ENCODE measurements around the gene DCAF4. TPM values are rescaled to one million over a fixed set of nuclear protein-coding genes. Genes with fewer than 3 reads are reported as not detected.

The DCAF4 gene
- total RNA-seq, 1 experiment from 2014 or later: 19.6 TPM

DNA sequence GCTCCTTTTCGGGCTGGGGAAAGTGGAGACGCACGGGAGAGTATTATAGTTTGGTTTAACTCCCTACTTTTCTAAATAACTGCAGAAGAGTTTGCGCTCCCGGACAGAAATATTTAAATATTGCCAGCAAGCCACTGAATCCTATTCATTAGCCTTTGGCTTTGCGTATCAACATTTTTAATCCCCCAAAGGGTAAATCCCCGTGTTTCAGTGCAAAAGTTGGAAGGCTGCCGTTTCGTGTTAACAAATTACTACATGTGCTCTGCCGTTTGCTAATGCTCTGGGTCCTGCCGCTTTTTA is 32.0 kb upstream of the DCAF4 start (continued):
- TF ChIP-seq, protein P1, sequence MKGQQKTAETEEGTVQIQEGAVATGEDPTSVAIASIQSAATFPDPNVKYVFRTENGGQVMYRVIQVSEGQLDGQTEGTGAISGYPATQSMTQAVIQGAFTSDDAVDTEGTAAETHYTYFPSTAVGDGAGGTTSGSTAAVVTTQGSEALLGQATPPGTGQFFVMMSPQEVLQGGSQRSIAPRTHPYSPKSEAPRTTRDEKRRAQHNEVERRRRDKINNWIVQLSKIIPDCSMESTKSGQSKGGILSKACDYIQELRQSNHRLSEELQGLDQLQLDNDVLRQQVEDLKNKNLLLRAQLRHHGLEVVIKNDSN (CRISPR knock-in tag; IDR thresholded peaks at IDR 0.05): no peak
- TF ChIP-seq NFATC4 (CRISPR knock-in tag; IDR thresholded peaks at IDR 0.05) (no peak), FOXK1 (CRISPR knock-in tag; IDR thresholded peaks at IDR 0.05) (no peak), FOXP1 (CRISPR knock-in tag; IDR thresholded peaks at IDR 0.05; ENCODE audit: borderline replicate concordance) (no peak), TCF7 (CRISPR knock-in tag; IDR thresholded peaks at IDR 0.05; ENCODE audit: low read depth) (no peak)
- TF ChIP-seq, protein P2, sequence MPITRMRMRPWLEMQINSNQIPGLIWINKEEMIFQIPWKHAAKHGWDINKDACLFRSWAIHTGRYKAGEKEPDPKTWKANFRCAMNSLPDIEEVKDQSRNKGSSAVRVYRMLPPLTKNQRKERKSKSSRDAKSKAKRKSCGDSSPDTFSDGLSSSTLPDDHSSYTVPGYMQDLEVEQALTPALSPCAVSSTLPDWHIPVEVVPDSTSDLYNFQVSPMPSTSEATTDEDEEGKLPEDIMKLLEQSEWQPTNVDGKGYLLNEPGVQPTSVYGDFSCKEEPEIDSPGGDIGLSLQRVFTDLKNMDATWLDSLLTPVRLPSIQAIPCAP (CRISPR knock-in tag; IDR thresholded peaks at IDR 0.05): no peak
- TF ChIP-seq, protein P3, sequence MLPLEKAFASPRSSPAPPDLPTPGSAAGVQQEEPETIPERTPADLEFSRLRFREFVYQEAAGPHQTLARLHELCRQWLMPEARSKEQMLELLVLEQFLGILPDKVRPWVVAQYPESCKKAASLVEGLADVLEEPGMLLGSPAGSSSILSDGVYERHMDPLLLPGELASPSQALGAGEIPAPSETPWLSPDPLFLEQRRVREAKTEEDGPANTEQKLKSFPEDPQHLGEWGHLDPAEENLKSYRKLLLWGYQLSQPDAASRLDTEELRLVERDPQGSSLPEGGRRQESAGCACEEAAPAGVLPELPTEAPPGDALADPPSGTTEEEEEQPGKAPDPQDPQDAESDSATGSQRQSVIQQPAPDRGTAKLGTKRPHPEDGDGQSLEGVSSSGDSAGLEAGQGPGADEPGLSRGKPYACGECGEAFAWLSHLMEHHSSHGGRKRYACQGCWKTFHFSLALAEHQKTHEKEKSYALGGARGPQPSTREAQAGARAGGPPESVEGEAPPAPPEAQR (CRISPR knock-in tag; IDR thresholded peaks at IDR 0.05): no peak
- TF ChIP-seq, protein P4, sequence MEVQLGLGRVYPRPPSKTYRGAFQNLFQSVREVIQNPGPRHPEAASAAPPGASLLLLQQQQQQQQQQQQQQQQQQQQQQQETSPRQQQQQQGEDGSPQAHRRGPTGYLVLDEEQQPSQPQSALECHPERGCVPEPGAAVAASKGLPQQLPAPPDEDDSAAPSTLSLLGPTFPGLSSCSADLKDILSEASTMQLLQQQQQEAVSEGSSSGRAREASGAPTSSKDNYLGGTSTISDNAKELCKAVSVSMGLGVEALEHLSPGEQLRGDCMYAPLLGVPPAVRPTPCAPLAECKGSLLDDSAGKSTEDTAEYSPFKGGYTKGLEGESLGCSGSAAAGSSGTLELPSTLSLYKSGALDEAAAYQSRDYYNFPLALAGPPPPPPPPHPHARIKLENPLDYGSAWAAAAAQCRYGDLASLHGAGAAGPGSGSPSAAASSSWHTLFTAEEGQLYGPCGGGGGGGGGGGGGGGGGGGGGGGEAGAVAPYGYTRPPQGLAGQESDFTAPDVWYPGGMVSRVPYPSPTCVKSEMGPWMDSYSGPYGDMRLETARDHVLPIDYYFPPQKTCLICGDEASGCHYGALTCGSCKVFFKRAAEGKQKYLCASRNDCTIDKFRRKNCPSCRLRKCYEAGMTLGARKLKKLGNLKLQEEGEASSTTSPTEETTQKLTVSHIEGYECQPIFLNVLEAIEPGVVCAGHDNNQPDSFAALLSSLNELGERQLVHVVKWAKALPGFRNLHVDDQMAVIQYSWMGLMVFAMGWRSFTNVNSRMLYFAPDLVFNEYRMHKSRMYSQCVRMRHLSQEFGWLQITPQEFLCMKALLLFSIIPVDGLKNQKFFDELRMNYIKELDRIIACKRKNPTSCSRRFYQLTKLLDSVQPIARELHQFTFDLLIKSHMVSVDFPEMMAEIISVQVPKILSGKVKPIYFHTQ (CRISPR knock-in tag; IDR thresholded peaks at IDR 0.05): no peak

DNA sequence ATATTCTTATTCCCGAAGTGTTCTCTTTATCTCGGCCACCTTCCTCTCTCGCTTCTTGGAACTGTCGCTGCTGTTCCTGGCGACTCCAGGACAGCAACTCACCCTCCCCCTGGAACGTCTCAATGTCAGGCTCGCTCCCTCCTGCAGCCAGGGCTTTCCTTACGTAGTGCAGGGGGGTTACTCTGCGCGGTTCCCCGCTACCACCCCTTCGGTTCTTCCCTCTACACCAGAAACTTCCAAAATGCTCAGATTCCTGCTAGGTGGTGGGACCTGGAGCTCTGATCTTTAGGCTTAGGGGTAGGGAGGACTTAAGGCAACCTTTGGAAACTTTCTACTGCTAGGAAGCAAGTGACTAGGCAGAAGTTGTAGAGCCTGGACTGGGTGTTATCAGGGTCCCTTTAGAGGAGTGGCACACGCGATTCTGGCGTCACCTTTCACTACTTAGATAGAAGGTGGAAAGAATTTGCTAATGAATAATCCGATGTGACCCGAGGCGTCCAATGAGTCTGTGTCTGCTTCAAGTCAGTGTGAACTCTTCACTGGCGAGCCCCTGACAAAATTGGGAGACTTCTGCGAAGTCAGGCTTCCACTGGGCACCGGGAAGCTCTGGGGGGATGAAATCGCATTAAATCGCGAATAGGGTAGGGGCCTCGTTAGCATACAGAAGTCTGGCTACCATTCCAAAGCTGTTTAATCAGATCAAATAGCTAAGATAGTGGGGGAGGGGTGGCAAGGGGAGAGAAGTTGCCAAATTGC is 31.5 kb upstream of the DCAF4 start:
- H3K27ac Mint-ChIP-seq: no peak overlapping the region
- no peaks in the 10 kb centered on the region for H3K36me3 Mint-ChIP-seq
- TF ChIP-seq EMX1 (CRISPR knock-in tag; IDR thresholded peaks at IDR 0.05) (no peak), ZNF317 (CRISPR knock-in tag; IDR thresholded peaks at IDR 0.05; ENCODE audit: borderline replicate concordance, low read depth) (no peak)
- DNase-seq (ENCODE audit: low spot score) (peak; percentile 54), ATAC-seq (peak; percentile 61)
- H3K4me3 Mint-ChIP-seq: peak overlapping the region; percentile 92
- ChIA-PET CTCF (interaction anchor here (0.9 to 2.6 kb wide), 15 partner anchors 8 to 381 kb away, joined by 3 to 25 read pairs (median 4); no protein-coding TSS in a partner anchor), POLR2A (interaction anchor here (0.6 to 1.1 kb wide), 3 partner anchors 11 to 83 kb away, joined by 3 read pairs; no protein-coding TSS in a partner anchor)
- no peaks in the 10 kb centered on the region for H3K9me3 Mint-ChIP-seq
- H3K27me3 Mint-ChIP-seq (ENCODE audit: low read depth): peaks cover 76% of the 10 kb centered on the region
- H3K4me1 Mint-ChIP-seq: peaks cover 34% of the 10 kb centered on the region

DNA sequence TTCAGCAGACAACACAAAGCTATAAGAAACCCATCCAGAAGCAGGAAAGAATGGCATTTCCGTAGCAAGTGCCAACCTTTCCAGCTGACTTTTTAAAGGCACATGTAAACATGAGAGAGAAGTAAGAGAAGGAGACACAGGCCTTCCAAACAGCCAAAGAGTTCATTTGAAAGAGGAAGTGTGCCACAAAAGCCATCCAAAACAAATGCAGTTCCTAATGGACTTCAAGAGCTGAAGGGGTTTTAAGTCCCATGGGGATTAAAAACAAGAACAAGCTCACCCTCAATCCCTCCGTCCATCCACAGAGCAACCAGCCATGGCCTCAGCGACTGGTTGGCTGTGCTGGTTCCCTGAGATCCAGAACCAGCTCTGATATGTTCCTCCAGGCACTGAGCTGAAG is 27.8 kb upstream of the DCAF4 start:
- Mint-ChIP-seq H3K27me3 (ENCODE audit: low read depth) (peaks cover 47% of the 10 kb centered on the region), H3K27ac (no peak overlapping the region), H3K4me1 (peaks cover 12% of the 10 kb centered on the region), H3K9me3 (no peaks in the 10 kb centered on the region), H3K4me3 (no peak overlapping the region), H3K36me3 (no peaks in the 10 kb centered on the region)
- DNase-seq (ENCODE audit: low spot score) (no peak), ATAC-seq (no peak)
- ChIA-PET POLR2A (no interaction called here), CTCF (interaction anchor here (0.6 to 3.0 kb wide), 2 partner anchors 384 to 466 kb away, joined by 3 to 10 read pairs; no protein-coding TSS in a partner anchor)
- TF ChIP-seq SP1 (CRISPR knock-in tag; conservative IDR thresholded peaks at IDR 0.05) (no peak), ZNF121 (CRISPR knock-in tag; IDR thresholded peaks at IDR 0.05) (no peak), NFE2L1 (CRISPR knock-in tag; IDR thresholded peaks at IDR 0.05) (no peak), NR3C1 (CRISPR knock-in tag; conservative IDR thresholded peaks at IDR 0.05; ENCODE audit: low read depth) (no peak), TP53 (CRISPR knock-in tag; IDR thresholded peaks at IDR 0.05) (no peak), TEAD4 (CRISPR knock-in tag; IDR thresholded peaks at IDR 0.05) (no peak), FOXJ3 (CRISPR knock-in tag; IDR thresholded peaks at IDR 0.05; ENCODE audit: borderline replicate concordance) (no peak), TCF7 (CRISPR knock-in tag; IDR thresholded peaks at IDR 0.05; ENCODE audit: low read depth) (no peak)
- TF ChIP-seq, protein P5, sequence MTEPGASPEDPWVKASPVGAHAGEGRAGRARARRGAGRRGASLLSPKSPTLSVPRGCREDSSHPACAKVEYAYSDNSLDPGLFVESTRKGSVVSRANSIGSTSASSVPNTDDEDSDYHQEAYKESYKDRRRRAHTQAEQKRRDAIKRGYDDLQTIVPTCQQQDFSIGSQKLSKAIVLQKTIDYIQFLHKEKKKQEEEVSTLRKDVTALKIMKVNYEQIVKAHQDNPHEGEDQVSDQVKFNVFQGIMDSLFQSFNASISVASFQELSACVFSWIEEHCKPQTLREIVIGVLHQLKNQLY (CRISPR knock-in tag; IDR thresholded peaks at IDR 0.05): no peak
- TF ChIP-seq, protein P6, sequence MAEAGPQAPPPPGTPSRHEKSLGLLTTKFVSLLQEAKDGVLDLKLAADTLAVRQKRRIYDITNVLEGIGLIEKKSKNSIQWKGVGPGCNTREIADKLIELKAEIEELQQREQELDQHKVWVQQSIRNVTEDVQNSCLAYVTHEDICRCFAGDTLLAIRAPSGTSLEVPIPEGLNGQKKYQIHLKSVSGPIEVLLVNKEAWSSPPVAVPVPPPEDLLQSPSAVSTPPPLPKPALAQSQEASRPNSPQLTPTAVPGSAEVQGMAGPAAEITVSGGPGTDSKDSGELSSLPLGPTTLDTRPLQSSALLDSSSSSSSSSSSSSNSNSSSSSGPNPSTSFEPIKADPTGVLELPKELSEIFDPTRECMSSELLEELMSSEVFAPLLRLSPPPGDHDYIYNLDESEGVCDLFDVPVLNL (CRISPR knock-in tag; IDR thresholded peaks at IDR 0.05; ENCODE audit: borderline replicate concordance, low read depth): no peak
- TF ChIP-seq, protein P7, sequence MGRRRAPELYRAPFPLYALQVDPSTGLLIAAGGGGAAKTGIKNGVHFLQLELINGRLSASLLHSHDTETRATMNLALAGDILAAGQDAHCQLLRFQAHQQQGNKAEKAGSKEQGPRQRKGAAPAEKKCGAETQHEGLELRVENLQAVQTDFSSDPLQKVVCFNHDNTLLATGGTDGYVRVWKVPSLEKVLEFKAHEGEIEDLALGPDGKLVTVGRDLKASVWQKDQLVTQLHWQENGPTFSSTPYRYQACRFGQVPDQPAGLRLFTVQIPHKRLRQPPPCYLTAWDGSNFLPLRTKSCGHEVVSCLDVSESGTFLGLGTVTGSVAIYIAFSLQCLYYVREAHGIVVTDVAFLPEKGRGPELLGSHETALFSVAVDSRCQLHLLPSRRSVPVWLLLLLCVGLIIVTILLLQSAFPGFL (CRISPR knock-in tag; IDR thresholded peaks at IDR 0.05; ENCODE audit: borderline replicate concordance): no peak
- TF ChIP-seq, protein P8, sequence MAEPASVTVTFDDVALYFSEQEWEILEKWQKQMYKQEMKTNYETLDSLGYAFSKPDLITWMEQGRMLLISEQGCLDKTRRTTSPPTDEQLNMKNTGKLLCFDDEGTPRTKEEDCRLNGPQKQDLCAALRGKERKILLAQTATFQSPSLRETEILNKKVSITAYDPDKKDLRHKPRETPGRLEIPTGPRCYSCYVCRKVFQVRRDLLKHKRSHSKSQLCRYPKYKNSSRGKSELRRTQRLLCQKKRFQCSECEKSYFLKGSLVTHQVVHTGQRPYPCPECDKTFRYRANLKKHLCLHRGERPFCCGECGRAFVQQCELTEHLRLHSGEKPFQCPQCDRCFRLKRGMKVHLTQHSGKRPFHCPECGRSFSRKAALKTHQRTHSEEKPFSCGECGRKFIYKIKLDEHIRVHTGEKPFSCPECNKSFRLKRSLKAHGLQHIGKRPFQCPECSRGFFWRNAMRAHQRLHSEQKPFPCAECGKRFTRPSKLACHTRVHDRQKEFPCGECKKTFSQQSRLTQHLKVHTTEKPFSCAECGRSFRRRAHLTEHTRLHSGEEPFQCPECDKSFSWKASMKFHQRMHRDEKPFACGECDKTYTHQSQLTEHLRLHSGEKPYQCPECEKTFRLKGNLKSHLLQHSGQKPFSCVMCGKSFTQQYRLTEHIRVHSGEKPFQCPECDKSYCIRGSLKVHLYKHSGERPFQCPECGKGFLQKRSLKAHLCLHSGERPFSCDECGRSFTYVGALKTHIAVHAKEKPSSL (CRISPR knock-in tag; conservative IDR thresholded peaks at IDR 0.05): no peak

Data from WTC11 (cell line).